Mesendoderm (in vitro differentiated cells): ENCODE results near the gene NCOR1.
A peak's percentile ranks its signal among the peaks of the same experiment; 100 is the strongest.
"Not testable (repeated sequence)": the region's sequence is repeated elsewhere in the genome, so short reads cannot be mapped to it uniquely, and the experiment has no call there.

ENCODE experiments used
- DNase-seq: peaks from one replicate; pipeline ENCODE4 v3.0.0; 2013
- H2AK5ac ChIP-seq: 2 replicates; pipeline ENCODE4 v1.6.1; 2013; ENCODE audit warnings: low read length, inconsistent platforms
- H2BK120ac ChIP-seq: 2 replicates; pipeline ENCODE4 v1.6.1; 2013; ENCODE audit warnings: low read depth, mild to moderate bottlenecking, low read length, moderate library complexity, mixed read lengths
- H2BK15ac ChIP-seq: replicated peaks from 2 replicates; pipeline ENCODE4 v1.6.1; 2013; ENCODE audit warnings: low read depth, mild to moderate bottlenecking, moderate library complexity
- H2BK5ac ChIP-seq: 2 replicates; pipeline ENCODE4 v1.6.1; 2013; ENCODE audit warnings: low read length, inconsistent platforms
- H3K18ac ChIP-seq: 2 replicates; pipeline ENCODE4 v1.6.1; 2013; ENCODE audit warnings: mild to moderate bottlenecking, low read length, mixed read lengths
- H3K23ac ChIP-seq: one replicate; pipeline ENCODE4 v1.6.1; 2013; ENCODE audit warnings: low read length
- H3K27ac ChIP-seq: 2 replicates; pipeline ENCODE4 v1.5.1; 2013; ENCODE audit warnings: low read depth, mild to moderate bottlenecking, inconsistent platforms, low read length, moderate library complexity
- H3K27me3 ChIP-seq: 2 replicates; pipeline ENCODE4 v1.6.1; 2013; ENCODE audit warnings: low read length, control low read depth, mild to moderate bottlenecking, inconsistent platforms; ENCODE audit not compliant: insufficient read depth, poor library complexity
- H3K36me3 ChIP-seq: 2 replicates; pipeline ENCODE4 v1.6.1; 2013; ENCODE audit warnings: low read length, inconsistent platforms; ENCODE audit not compliant: control insufficient read depth, insufficient read depth
- H3K4ac ChIP-seq: one replicate; pipeline ENCODE4 v1.6.1; 2013; ENCODE audit warnings: low read depth, mild to moderate bottlenecking, low read length, moderate library complexity
- H3K4me1 ChIP-seq: 2 replicates; pipeline ENCODE4 v1.6.1; 2013; ENCODE audit warnings: low read depth, low read length, inconsistent platforms; ENCODE audit not compliant: control insufficient read depth
- H3K4me2 ChIP-seq: 2 replicates; pipeline ENCODE4 v1.6.1; 2013; ENCODE audit warnings: low read length
- H3K4me3 ChIP-seq: 2 replicates; pipeline ENCODE4 v1.5.1; 2013; ENCODE audit warnings: mild to moderate bottlenecking, low read length
- H3K56ac ChIP-seq: one replicate; pipeline ENCODE4 v1.6.1; 2013; ENCODE audit warnings: low read length
- H3K79me1 ChIP-seq: 2 replicates; pipeline ENCODE4 v1.6.1; 2013; ENCODE audit warnings: low read length, inconsistent platforms
- H3K79me2 ChIP-seq: 2 replicates; pipeline ENCODE4 v1.6.1; 2013; ENCODE audit warnings: mild to moderate bottlenecking, low read length; ENCODE audit not compliant: control insufficient read depth, insufficient read depth
- H3K9ac ChIP-seq: 2 replicates; pipeline ENCODE4 v1.6.1; 2013; ENCODE audit warnings: low read length, inconsistent platforms
- H4K5ac ChIP-seq: one replicate; pipeline ENCODE4 v1.6.1; 2013; ENCODE audit warnings: low read length
- H4K8ac ChIP-seq: one replicate; pipeline ENCODE4 v1.6.1; 2013; ENCODE audit warnings: low read depth, mild to moderate bottlenecking, control low read depth, low read length, moderate library complexity
- WGBS: extraction: QIAGEN DNeasy Blood & Tissue Kit; methylation state at CpG from one replicate; pipeline ENCODE4 v1.1.7; 2013; ENCODE audit warnings: low lambda C conversion rate, missing lambda C conversion rate; ENCODE audit not compliant: insufficient coverage; ENCODE audit errors: extremely low coverage; 5-methylcytosine and 5-hydroxymethylcytosine counted together

Gene NCOR1

DNA sequence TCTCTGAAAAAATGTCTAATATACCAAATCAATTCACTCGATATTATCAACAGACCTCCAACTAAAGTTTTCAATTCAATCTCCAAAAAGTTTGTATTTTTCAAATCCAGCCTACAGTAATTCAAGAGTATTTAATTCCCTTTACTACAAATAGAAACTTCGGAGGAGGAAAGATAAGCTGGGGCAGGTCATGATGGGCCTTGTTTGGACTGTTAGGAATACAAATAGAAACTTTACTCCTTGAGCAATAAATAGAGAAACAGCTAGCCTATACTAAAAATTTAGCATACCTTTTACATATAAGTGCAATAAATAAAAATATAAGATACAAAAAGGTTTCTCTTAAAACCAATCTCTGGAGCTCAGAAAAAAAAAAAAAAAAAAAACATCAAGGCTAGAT, 98.2 kb downstream of the NCOR1 start:
- no peak overlapping the region for H4K8ac ChIP-seq
- DNase-seq: no peak
- H3K27me3 ChIP-seq: no peaks in the 10 kb centered on the region
- H3K79me2 ChIP-seq: no peaks in the 10 kb centered on the region
- no peak overlapping the region for H3K4ac ChIP-seq
- H3K9ac ChIP-seq: no peak overlapping the region
- 100% methylated on average over 1 of the region's 2 CpGs for WGBS
- H3K36me3 ChIP-seq: peaks cover 10% of the 10 kb centered on the region
- no peak overlapping the region for H3K4me3 ChIP-seq
- H3K4me1 ChIP-seq: no peaks in the 10 kb centered on the region
- H2BK120ac ChIP-seq: no peak overlapping the region
- no peak overlapping the region for H4K5ac ChIP-seq
- no peak overlapping the region for H3K23ac ChIP-seq
- no peak overlapping the region for H3K4me2 ChIP-seq
- no peak overlapping the region for H3K27ac ChIP-seq
- H3K18ac ChIP-seq: no peak overlapping the region
- no peaks in the 10 kb centered on the region for H3K79me1 ChIP-seq
- no peak overlapping the region for H2BK15ac ChIP-seq
- no peak overlapping the region for H3K56ac ChIP-seq
- no peak overlapping the region for H2BK5ac ChIP-seq
- no peak overlapping the region for H2AK5ac ChIP-seq

- WGBS: no CpG with 5 or more reads among the region's 3 CpGs
- not testable (repeated sequence) for H3K4me1 ChIP-seq, H3K27me3 ChIP-seq, H3K4me2 ChIP-seq, H3K56ac ChIP-seq, H3K79me2 ChIP-seq, H2AK5ac ChIP-seq, H3K9ac ChIP-seq, H2BK5ac ChIP-seq, H3K18ac ChIP-seq, H4K8ac ChIP-seq, H3K4me3 ChIP-seq, H3K27ac ChIP-seq, H4K5ac ChIP-seq, H3K79me1 ChIP-seq, H3K36me3 ChIP-seq, H2BK120ac ChIP-seq, H2BK15ac ChIP-seq, H3K4ac ChIP-seq, H3K23ac ChIP-seq
- DNase-seq: peak; percentile 16
Measured at GRCh38 chr17:16115077-16115698, 100.1 kb downstream of the NCOR1 start.

DNA sequence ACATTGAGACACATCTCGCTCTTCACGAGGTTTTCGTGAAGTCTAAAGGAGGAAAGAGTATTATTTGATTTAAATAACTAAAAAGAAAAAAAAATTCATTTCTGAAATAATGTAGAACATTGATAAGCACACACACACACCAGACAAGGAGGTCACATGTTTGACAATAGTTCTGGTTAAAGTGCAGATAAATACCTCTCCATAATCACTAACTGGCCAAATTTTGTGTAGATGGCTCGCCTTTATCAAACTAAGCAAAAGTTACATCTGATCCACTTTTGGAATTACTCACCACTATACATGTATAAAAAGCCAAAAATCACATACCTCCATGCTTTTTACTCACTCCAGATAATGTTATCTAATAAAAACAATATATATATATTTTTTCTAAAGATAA, 106.5 kb downstream of the NCOR1 start:
- no peaks in the 10 kb centered on the region for H3K79me1 ChIP-seq
- no peaks in the 10 kb centered on the region for H3K4me1 ChIP-seq
- H2BK120ac ChIP-seq: no peak overlapping the region
- H3K79me2 ChIP-seq: no peaks in the 10 kb centered on the region
- H3K27me3 ChIP-seq: no peaks in the 10 kb centered on the region
- no peak overlapping the region for H3K4me3 ChIP-seq
- no peak overlapping the region for H3K18ac ChIP-seq
- no CpG with 5 or more reads among the region's 4 CpGs for WGBS
- H3K9ac ChIP-seq: no peak overlapping the region
- H2AK5ac ChIP-seq: no peak overlapping the region
- no peak overlapping the region for H4K5ac ChIP-seq
- DNase-seq: no peak
- no peak overlapping the region for H4K8ac ChIP-seq
- no peak overlapping the region for H3K27ac ChIP-seq
- H3K36me3 ChIP-seq: peaks cover 2% of the 10 kb centered on the region
- no peak overlapping the region for H3K4me2 ChIP-seq
- no peak overlapping the region for H2BK5ac ChIP-seq
- no peak overlapping the region for H3K23ac ChIP-seq
- H2BK15ac ChIP-seq: no peak overlapping the region
- no peak overlapping the region for H3K56ac ChIP-seq
- no peak overlapping the region for H3K4ac ChIP-seq

DNA sequence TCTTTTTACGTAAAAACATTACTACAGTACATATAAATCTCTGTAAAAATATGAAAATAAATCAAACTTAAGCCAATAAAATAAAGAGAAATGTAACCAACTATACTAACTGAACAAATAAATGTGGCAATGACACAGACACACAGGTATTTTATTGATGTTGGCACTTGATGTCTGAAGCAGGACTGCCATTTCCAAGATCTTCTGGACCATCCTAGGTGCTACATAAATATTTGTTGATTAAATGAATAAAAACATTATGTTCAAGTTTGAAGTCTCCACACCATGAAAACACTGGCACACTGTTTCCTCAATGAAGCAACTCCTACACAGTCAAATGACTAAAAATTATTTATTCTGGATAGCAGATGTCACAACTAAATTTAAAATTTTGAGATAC, 106.9 kb downstream of the NCOR1 start:
- WGBS: 100% methylated on average over 1 of the region's 1 CpG

DNA sequence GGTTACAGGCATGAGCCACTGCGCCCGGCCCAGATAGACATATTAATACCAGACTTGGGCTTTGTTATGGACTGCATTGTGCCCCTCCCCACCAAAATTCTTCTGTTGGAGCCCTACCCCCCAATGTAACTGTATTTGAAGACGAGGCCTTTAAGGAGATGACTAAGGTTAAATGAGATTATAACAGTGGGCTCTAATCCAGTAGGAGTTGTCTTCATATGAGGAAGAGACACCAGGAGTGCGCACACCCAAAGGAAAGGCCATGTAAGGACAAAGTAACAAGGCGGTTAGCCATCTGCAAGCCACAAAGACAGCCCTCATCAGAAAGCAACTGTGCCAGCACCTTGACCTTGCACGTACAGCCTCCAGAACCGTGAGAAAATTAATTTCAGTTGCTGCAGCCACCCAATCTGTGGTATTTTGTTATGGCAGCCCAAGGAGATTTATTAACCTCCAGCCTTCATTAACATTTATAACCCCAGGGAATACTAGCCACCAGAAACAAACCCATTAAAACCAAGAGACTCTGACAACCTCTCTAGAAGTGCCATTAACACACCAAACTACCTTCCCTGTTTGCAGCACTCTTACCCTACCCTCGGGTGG, 108.1 kb downstream of the NCOR1 start:
- no peak overlapping the region for H3K56ac ChIP-seq
- H3K79me2 ChIP-seq: no peaks in the 10 kb centered on the region
- no peak overlapping the region for H2BK15ac ChIP-seq
- no peak overlapping the region for H2BK5ac ChIP-seq
- no peak overlapping the region for H4K5ac ChIP-seq
- no peak overlapping the region for H3K18ac ChIP-seq
- H3K36me3 ChIP-seq: peaks cover 2% of the 10 kb centered on the region
- no CpG with 5 or more reads among the region's 8 CpGs for WGBS
- H3K27ac ChIP-seq: no peak overlapping the region
- no peaks in the 10 kb centered on the region for H3K4me1 ChIP-seq
- no peak for DNase-seq
- H2BK120ac ChIP-seq: no peak overlapping the region
- no peak overlapping the region for H4K8ac ChIP-seq
- no peaks in the 10 kb centered on the region for H3K79me1 ChIP-seq
- no peak overlapping the region for H3K4ac ChIP-seq
- H3K27me3 ChIP-seq: no peaks in the 10 kb centered on the region
- H3K9ac ChIP-seq: no peak overlapping the region
- no peak overlapping the region for H3K4me2 ChIP-seq
- H2AK5ac ChIP-seq: no peak overlapping the region
- no peak overlapping the region for H3K4me3 ChIP-seq
- H3K23ac ChIP-seq: no peak overlapping the region

More for the DNA sequence above, 106.9 kb downstream of the NCOR1 start:
- Histone ChIP-seq H3K79me1 (no peaks in the 10 kb centered on the region), H3K4me1 (no peaks in the 10 kb centered on the region), H3K4ac (no peak overlapping the region), H3K4me3 (no peak overlapping the region), H3K79me2 (no peaks in the 10 kb centered on the region), H3K4me2 (no peak overlapping the region), H2BK120ac (no peak overlapping the region), H4K5ac (no peak overlapping the region), H3K56ac (no peak overlapping the region), H2AK5ac (no peak overlapping the region), H3K27me3 (no peaks in the 10 kb centered on the region), H3K36me3 (peaks cover 2% of the 10 kb centered on the region), H3K27ac (no peak overlapping the region), H2BK5ac (no peak overlapping the region), H3K9ac (no peak overlapping the region), H4K8ac (no peak overlapping the region), H2BK15ac (no peak overlapping the region), H3K18ac (no peak overlapping the region), H3K23ac (no peak overlapping the region)
- no peak for DNase-seq
